LNCaP clone FGC (cell line): Measurements from ENCODE around the gene GPSM3.
"Not testable (repeated sequence)": the region's sequence is repeated elsewhere in the genome, so short reads cannot be mapped to it uniquely, and the experiment has no call there.

ENCODE experiments used
- DNase-seq: peaks from one replicate; pipeline ENCODE4 v3.0.0-alpha.2; 2011; ENCODE audit warnings: low read depth
- H3K4me3 ChIP-seq: 2 replicates; pipeline ENCODE4 v1.5.1; 2011; ENCODE audit warnings: mild to moderate bottlenecking, low read depth, low read length, control low read depth
- TF ChIP-seq, protein P1 (sequence below): IDR thresholded peaks from 2 replicates; pipeline ENCODE4 v1.5.1; 2012; ENCODE audit warnings: mild to moderate bottlenecking; ENCODE audit not compliant: control insufficient read depth, insufficient read depth; ENCODE audit errors: extremely low read depth

GPSM3 gene

DNA sequence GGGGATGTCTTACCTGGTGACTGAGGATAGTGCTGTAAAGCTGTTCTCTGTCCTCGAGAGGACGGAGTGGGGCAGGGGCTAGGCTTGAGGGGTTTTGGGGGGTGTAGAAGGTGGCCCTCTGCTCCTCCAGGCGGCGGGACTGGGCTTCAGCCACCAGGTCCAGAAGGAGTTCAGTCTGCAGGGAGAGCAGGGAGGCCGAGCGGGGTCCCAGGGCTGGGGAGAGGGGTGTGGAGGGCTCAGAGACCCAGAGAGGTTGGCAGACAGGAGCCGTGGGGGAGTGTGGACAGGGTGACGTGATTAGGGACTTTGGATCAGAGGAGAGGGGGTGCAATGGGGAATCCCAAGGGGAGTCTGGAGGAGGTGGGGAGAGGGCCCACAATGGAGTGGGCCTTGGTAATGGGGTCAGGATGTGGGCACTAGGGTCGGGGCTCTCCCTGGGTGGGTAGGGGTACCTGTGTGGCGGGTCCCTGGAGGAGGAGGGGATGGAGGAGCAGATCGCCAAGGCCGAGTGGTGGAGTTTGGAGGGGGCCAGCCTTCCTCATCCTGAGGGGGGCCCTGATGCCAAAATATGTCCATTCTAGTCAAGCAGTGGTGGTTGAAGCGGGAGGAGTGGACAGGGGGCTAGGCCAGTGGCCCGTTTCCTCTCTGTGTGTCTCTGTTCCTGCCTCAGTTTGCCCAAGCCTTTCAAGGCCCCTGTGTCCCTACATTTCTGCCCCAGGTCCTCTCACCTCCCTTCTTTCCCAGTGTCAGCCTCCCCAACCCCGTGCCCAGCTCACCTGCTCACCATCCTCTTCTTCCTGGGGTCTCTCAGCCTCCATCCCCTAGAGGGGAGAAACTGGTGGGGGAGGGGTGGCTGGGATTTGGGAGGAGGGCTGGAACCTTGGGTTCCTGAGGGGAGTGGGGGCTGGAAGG lies 491 bp downstream of the GPSM3 start:
- DNase-seq: no peak
- no peak overlapping the region for H3K4me3 ChIP-seq
- TF ChIP-seq, protein P1, sequence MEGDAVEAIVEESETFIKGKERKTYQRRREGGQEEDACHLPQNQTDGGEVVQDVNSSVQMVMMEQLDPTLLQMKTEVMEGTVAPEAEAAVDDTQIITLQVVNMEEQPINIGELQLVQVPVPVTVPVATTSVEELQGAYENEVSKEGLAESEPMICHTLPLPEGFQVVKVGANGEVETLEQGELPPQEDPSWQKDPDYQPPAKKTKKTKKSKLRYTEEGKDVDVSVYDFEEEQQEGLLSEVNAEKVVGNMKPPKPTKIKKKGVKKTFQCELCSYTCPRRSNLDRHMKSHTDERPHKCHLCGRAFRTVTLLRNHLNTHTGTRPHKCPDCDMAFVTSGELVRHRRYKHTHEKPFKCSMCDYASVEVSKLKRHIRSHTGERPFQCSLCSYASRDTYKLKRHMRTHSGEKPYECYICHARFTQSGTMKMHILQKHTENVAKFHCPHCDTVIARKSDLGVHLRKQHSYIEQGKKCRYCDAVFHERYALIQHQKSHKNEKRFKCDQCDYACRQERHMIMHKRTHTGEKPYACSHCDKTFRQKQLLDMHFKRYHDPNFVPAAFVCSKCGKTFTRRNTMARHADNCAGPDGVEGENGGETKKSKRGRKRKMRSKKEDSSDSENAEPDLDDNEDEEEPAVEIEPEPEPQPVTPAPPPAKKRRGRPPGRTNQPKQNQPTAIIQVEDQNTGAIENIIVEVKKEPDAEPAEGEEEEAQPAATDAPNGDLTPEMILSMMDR: no peak

DNA sequence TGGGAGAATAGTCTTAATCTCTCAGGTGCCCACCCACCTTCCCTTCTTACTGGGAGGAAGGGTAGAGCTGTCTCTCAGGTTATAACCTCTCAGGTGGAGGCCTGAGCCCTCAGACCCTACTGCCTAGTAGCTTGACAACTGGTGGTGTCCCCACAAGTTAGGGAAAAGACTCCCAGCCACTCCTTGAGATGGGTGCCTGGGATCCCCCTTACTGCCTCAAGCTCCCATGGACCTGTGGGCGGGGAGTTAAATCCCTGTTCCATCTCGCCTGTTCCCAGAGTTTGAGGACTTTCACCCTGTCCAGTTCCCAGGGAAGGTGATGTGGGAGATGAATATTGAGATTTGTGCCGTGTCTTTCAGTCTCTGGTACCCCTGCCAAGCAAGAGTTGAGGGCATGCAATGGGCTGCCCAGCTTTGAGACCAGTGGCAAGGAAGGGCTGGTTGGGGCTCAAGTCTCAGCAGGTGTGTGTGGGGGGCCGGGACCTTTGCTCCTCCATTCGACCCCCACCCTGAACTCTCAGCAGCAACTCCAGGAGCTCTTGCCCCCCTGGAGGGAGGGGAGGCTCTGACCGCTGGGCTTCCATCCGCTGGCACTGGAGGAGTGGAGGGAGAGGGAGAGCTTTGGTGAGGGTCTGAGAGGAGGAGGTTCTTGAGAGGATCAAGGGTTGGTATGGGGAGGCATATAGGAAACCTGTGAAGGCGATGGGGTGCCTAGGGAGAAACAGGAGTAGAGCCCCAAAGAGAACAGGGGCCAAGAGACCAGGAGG lies 1.3 kb downstream of the GPSM3 start:
- TF ChIP-seq, protein P1: no peak
- DNase-seq: no peak
- H3K4me3 ChIP-seq: peak overlapping the region; percentile 76

DNA sequence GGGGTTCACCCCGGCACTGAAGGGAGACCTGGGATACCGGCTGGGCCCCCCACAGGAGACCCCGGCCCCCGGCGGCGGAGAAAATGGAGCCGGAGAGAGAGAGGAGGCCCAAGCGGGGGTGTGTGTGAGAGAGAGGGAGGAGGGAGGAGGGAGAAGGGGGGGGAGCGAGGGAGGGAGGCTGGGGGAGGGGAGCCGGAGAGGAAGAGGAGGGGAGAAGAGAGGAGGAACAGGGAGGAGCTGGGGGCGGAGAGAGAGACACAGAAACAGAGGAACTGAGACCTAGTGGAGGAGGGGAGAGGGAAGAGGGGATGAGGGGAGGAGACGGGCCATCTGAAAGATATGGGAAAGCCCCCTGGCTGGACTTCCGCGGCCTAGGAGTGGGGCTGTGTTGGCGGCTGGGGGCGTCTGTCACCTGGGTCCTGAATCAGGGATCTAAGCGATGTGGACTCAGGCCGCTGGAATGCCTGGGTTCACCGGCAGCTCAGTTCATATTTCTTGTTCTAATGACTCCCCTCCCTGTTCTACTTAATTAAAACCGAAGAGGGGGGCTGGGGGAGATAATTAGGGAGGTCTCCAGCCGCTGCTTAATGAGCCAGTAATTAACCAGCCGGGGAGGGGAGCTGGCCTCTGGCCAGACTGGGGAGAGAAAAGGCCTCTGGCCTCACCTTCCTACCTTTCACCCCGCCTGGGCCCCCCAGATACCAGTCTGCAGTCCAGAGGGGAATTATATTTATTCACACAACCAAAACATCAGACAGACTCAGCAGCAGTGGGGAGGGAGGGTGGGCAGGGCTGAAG lies 2.2 kb downstream of the GPSM3 start, which contains the start of gene PBX2:
TSS of gene PBX2 (minus strand) at position 149 of the 798 bp plus-strand sequence. CDS start 287 bp downstream, outside the sequence.
- peak within 1 kb of the TSS; percentile 76 for H3K4me3 ChIP-seq
- TF ChIP-seq, protein P1: no peak
- peak; percentile 62 for DNase-seq

DNA sequence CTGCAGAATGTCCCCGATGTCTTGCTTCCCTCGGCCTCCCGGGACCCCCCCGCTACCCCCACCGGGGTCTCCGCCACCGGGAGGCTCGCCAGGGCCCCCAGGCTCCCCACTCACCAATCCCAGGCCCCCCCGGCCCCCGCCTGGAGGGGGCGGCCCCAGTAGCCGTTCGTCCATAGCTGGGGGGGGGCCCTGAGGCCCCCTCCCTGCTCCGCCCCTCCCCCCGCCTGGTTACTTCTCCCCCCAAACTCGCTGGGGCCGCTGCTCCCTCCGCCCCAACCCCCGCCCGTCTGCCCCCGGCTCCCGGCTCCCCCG lies 2.7 kb downstream of the GPSM3 start:
- DNase-seq: no peak
- TF ChIP-seq, protein P1: no peak
- peak overlapping the region; percentile 76 for H3K4me3 ChIP-seq

DNA sequence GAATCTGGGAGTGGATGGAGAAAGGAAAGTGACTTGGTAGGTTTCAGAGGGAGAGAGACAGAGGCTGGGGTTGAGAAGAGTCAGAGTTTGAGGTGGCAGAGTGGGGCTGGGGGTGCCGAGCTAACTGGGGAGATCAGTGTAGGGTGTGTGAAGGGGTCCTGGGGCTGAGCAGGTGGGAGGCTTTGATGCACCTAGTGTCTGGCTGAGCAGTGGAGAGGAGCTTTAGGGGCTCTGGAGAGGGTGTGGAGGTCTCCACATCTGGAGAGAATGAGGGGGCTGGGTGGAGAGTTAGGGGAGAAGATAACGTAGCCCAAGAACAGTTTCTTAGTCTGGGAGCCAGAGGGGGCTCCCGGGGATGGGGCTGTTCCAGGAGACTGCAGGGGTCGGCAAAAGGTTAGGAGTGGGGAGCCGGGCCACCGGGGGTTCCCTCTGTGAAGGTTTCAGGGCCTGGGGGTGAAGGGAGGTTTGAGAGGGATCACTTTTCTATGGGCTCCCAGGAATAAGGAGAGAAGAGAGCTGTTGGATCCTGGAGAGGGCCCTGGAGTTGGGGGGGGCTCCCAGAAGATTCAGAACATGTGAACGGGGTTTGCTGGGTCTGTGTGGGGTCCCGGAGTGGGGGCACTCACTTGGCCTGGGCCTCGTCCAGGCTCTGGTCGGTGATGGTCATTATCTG lies 3.2 kb downstream of the GPSM3 start:
- TF ChIP-seq, protein P1: no peak
- DNase-seq: no peak
- peak overlapping the region; percentile 76 for H3K4me3 ChIP-seq

DNA sequence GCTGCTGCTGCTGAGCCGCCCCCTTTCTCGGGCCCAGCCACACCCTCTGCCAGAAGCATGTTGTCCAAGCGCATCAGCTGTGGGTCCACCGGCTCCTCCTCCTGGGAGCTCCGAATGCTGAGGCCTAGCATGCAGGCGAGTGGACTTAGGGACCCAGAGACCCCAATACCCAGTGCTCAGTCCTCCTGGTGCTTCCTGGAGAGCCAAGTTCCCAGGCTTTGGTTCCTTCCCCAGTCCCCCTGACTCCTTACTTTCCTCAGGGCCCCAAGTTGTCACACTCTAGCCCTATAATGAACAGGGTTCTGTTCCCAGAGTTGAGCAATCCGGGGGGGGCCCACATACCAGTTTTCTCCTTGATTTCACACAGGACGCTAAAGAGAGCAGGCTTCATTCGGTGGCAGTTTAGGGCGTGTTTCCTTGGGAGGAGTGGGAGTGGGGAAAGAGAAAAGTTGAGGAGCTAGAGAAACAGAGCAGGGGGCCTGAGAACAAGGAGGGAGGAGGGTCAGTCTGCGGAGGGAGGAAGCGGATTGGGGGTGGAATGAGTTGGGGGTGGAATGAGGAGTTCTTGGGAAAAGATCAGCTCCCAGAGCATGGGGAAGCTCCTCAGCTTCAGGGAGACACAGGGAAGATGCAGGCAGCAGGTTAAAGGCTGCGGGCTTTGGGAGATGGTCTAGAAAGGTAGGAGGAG lies 3.9 kb downstream of the GPSM3 start:
- TF ChIP-seq, protein P1: no peak
- H3K4me3 ChIP-seq: peak overlapping the region; percentile 76
- no peak for DNase-seq

DNA sequence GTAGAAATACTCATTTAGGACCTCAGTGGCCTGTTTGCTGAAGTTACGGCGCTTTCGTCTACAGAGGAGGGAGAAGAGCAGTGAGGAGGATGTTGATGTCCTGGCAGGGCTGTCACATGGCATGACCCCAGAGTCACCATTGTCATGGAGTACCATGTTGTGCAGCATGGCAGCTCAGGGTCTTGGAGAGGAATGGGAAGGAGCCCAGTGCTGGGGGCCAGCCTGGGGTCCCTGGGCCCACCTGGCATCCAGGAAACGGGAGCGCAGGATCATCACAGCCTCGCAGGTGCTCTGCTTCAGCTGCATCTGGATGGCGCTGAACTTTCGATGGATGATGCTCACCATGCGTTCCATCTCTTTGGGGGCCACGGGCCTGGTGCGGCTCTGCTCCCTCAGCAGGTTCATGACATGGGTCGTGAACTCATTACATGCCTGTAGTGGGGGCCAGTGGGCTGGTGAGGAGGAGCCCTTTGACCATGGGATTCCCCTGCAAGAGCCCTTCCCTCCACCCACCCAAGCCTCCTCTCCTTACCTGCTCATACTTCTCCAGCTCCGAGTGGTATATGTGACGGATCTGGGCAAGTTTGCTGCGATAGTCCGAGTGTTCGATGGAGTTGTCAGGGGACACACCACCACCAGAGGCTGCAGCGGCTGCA lies 4.6 kb downstream of the GPSM3 start:
- DNase-seq, H3K4me3 ChIP-seq: not testable (repeated sequence)
